GM20000 (cell line): ENCODE data around the gene TMC4.
A peak's percentile ranks its signal among the peaks of the same experiment; 100 is the strongest.

Experiments
- DNase-seq: peaks from one replicate; pipeline ENCODE4 v3.0.0; 2012; ENCODE audit warnings: low spot score
- TF ChIP-seq, protein P1 (sequence below): IDR thresholded peaks from 2 replicates; pipeline ENCODE4 v1.5.1; 2012; ENCODE audit warnings: mild to moderate bottlenecking, control low read depth; ENCODE audit errors: extremely low read depth, missing control alignments

The TMC4 gene

DNA sequence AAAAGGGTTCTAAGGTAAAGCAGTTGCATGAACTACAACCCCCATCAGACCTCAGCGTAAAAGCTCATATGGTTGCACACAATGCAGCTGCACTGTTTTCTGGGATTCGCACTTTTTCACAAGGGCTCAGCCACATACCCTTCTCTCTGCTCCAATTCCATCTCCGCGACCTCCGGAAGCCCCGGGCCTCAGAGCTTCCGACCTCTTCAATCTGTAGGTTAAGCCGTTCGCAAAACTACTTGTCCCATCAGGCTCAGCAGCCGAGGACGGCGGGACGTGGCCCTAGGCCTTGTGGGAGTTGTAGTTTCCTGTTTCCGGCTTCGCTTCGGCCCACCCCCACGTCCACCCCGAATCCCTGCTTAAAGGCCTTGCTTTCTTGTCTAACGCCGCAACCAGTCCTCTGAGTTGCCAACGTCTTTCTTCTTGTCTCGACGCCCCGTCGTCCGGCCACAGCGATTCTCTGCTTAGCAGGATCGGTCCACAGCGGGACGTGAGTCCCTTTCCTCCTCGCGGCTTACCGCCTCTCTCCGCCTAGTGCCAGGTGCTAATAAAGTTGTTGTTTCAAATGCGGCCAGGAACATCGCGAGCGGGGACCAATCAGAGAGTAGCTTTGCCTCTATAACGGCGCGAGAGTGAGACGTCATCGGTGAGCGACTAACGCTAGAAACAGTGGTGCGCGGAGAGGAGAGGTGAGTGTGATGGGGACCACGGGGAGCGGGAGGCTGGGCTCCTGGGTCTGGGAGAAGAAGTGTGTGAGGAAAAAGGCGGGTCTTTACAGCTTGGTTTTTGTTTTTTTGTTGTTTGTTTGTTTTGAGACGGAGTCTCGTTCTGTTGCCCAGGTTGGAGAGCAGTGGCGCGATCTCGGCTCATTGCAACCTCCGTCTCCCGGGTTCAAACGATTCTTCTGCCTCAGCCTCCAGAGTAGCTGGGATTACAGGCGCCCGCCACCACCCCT is 57.6 kb downstream of the TMC4 start, which contains the start of the genes PRPF31 and TFPT:
Gene PRPF31 (plus strand): TSS at position 646 of the 955 bp plus-strand sequence. CDS start 2,525 bp downstream, outside the sequence.
Gene TFPT (minus strand): TSS at position 549 of the 955 bp plus-strand sequence. CDS start 388 bp downstream, at position 161.
- TF ChIP-seq, protein P1, sequence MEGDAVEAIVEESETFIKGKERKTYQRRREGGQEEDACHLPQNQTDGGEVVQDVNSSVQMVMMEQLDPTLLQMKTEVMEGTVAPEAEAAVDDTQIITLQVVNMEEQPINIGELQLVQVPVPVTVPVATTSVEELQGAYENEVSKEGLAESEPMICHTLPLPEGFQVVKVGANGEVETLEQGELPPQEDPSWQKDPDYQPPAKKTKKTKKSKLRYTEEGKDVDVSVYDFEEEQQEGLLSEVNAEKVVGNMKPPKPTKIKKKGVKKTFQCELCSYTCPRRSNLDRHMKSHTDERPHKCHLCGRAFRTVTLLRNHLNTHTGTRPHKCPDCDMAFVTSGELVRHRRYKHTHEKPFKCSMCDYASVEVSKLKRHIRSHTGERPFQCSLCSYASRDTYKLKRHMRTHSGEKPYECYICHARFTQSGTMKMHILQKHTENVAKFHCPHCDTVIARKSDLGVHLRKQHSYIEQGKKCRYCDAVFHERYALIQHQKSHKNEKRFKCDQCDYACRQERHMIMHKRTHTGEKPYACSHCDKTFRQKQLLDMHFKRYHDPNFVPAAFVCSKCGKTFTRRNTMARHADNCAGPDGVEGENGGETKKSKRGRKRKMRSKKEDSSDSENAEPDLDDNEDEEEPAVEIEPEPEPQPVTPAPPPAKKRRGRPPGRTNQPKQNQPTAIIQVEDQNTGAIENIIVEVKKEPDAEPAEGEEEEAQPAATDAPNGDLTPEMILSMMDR, result no peak
- DNase-seq, result peak; percentile 97

DNA sequence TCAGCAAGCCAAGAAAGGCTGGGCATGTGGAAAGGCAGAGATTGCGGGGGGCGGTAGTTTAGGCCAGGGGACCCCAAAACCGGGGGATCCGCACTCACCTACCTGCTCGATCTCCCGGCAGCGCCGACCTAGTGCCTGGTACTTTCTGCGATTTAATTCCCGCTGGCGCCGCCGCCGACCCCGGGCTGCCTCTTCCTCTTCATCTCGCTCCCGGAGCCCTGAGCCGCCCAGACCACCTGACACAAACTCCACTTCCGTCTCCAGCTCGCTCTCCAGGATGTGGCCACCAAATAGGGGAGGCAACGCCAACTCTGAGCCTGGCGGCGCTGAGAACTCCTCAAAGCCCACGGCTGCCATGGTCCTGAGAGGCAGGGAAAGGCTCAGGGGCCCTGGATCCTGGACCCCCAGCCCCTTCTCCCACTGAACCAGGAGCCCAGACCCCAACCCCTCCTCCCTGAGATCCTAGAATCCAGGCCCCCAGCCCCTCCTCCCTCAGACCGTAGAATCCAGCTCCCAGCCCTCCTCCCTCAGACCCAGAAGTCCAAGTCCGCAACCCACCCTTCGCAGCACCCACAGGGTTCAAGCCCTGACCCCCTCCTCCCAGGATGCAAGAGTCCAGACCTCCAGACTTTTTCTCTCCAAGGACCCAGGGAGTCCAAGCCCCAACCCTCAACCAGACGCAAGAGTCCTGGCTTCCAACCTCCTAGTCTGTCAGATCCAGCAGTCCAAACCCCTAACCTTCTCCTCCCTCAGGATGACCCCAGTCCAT is 58.4 kb downstream of the TMC4 start:
- TF ChIP-seq, protein P1, result no peak
- peak; percentile 71 for DNase-seq
